Progenitor cell of endocrine pancreas (in vitro differentiated cells): ENCODE data around the gene LGI4. TPM values are rescaled to one million over a fixed set of nuclear protein-coding genes. Genes with fewer than 3 reads are reported as not detected.

Experiments used
- DNase-seq: peaks from one replicate; pipeline ENCODE4 v3.0.0; 2021; ENCODE audit warnings: low spot score; ENCODE audit not compliant: unreplicated experiment
- H3K27ac Mint-ChIP-seq: 2 replicates; pipeline ENCODE4 v1.8.0; 2021; ENCODE audit warnings: mild to moderate bottlenecking, moderate library complexity, mixed read lengths
- H3K27me3 Mint-ChIP-seq: 2 replicates; pipeline ENCODE4 v1.8.0; 2021; ENCODE audit warnings: mixed read lengths
- H3K36me3 Mint-ChIP-seq: 2 replicates; pipeline ENCODE4 v1.8.0; 2022; ENCODE audit warnings: mixed read lengths; ENCODE audit not compliant: insufficient read depth
- H3K4me1 Mint-ChIP-seq: 2 replicates; pipeline ENCODE4 v1.8.0; 2021; ENCODE audit warnings: low read depth, mixed read lengths
- H3K4me3 Mint-ChIP-seq: 2 replicates; pipeline ENCODE4 v1.8.0; 2021; ENCODE audit warnings: low read depth, mild to moderate bottlenecking, moderate library complexity, mixed read lengths
- H3K9me3 Mint-ChIP-seq: 2 replicates; pipeline ENCODE4 v1.8.0; 2021; ENCODE audit warnings: low read depth, mixed read lengths
- CTCF ChIP-seq: fragments of 200-600 bp; sonication (generic); IDR thresholded peaks from one replicate; pipeline ENCODE4 v1.5.0; 2021; ENCODE audit warnings: antibody characterized with exemption, mild to moderate bottlenecking; ENCODE audit not compliant: unreplicated experiment
- long read RNA-seq: library from polyadenylated mRNA; unstranded; transcript quantifications from one replicate; pipeline ENCODE4 v2.0.0, GENCODE V29; 2020
- total RNA-seq: library from RNA; stranded (reverse); gene quantifications from 2 replicates; pipeline ENCODE4 v1.2.1, GENCODE V29; 2021

LGI4 gene
- 0.20 TPM in 1 of 2 replicates, not detected in the other for total RNA-seq
- long read RNA-seq: 0 reads

- H3K27me3 Mint-ChIP-seq: peaks cover 18% of the 10 kb centered on the region
- H3K36me3 Mint-ChIP-seq: no peaks in the 10 kb centered on the region
- no peak within 1 kb of the TSS for H3K4me3 Mint-ChIP-seq
- H3K27ac Mint-ChIP-seq: peak within 1 kb of the TSS; percentile 56
- DNase-seq: no peak
- H3K4me1 Mint-ChIP-seq: peaks cover 19% of the 10 kb centered on the region
- no peak for TF ChIP-seq CTCF
- H3K9me3 Mint-ChIP-seq: peaks cover 4% of the 10 kb centered on the region
These were observed at the start of gene LGI4 for GRCh38 chr19:35134601-35135242. Gene LGI4, minus strand, starts transcription at chr19:35135059. Its CDS starts 379 bp downstream, at chr19:35134680.

- Mint-ChIP-seq H3K4me1 (no peaks in the 10 kb centered on the region), H3K36me3 (no peaks in the 10 kb centered on the region), H3K4me3 (no peak overlapping the region), H3K27ac (no peak overlapping the region), H3K27me3 (peaks cover 17% of the 10 kb centered on the region), H3K9me3 (peaks cover 6% of the 10 kb centered on the region)
- DNase-seq: no peak
- no peak for TF ChIP-seq CTCF
These were observed 49.4 kb upstream of the LGI4 start for GRCh38 chr19:35184267-35184666.

- DNase-seq: no peak
- peaks cover 9% of the 10 kb centered on the region for H3K9me3 Mint-ChIP-seq
- no peaks in the 10 kb centered on the region for H3K36me3 Mint-ChIP-seq
- H3K4me3 Mint-ChIP-seq: no peak overlapping the region
- H3K27ac Mint-ChIP-seq: no peak overlapping the region
- H3K4me1 Mint-ChIP-seq: no peaks in the 10 kb centered on the region
- peaks cover 21% of the 10 kb centered on the region for H3K27me3 Mint-ChIP-seq
- TF ChIP-seq CTCF: no peak
These were observed 46.5 kb upstream of the LGI4 start for GRCh38 chr19:35181387-35181786.

GRCh38 chr19:35179830-35180229 is 45.0 kb upstream of the LGI4 start:
- H3K4me1 Mint-ChIP-seq: no peaks in the 10 kb centered on the region
- peaks cover 9% of the 10 kb centered on the region for H3K9me3 Mint-ChIP-seq
- no peak for TF ChIP-seq CTCF
- DNase-seq: no peak
- no peaks in the 10 kb centered on the region for H3K36me3 Mint-ChIP-seq
- peaks cover 18% of the 10 kb centered on the region for H3K27me3 Mint-ChIP-seq
- H3K27ac Mint-ChIP-seq: no peak overlapping the region
- H3K4me3 Mint-ChIP-seq: no peak overlapping the region

GRCh38 chr19:35178701-35179100 is 43.8 kb upstream of the LGI4 start:
- DNase-seq: no peak
- peaks cover 13% of the 10 kb centered on the region for H3K27me3 Mint-ChIP-seq

More at GRCh38 chr19:35178701-35179100, 43.8 kb upstream of the LGI4 start:
- H3K4me1 Mint-ChIP-seq: no peaks in the 10 kb centered on the region
- peaks cover 3% of the 10 kb centered on the region for H3K9me3 Mint-ChIP-seq
- no peak overlapping the region for H3K4me3 Mint-ChIP-seq
- H3K36me3 Mint-ChIP-seq: no peaks in the 10 kb centered on the region
- H3K27ac Mint-ChIP-seq: no peak overlapping the region
- TF ChIP-seq CTCF: no peak
